ENCODE results near the gene SCYGR3.

- no peak for TF ChIP-seq CTCF (IDR thresholded peaks at IDR 0.05)
- no peak for TF ChIP-seq EP300 (IDR thresholded peaks at IDR 0.05)
- no peak for TF ChIP-seq POLR2A (IDR thresholded peaks at IDR 0.05)
These were observed 17.6 kb downstream of the SCYGR3 start for GRCh38 chr2:227597036-227597435.

Data from upper lobe of left lung (tissue), 4 donors.